ENCODE results near the gene EDC4.

EDC4 gene

DNA sequence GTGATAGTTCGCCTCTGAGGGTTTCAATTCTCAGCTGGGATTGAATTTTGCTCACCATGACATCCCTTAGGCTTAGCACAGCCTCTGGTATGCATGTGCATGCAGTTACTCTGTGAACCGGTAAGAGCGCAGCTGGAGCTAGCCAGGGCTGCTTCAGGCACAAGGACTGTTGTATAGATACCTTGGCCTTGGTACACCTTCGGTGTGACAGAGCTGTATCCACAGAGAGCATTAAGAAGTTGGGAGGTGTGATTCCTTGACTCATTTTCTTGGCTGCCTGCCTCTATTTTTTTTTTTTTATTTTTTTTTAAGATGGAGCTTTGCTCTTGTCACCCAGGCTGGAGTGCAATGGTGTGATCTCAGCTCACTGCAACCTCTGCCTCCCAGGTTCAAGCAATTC lies 28.4 kb upstream of the EDC4 start:
- no peak for TF ChIP-seq ZFX (IDR thresholded peaks at IDR 0.05)
- TF ChIP-seq, protein P1, sequence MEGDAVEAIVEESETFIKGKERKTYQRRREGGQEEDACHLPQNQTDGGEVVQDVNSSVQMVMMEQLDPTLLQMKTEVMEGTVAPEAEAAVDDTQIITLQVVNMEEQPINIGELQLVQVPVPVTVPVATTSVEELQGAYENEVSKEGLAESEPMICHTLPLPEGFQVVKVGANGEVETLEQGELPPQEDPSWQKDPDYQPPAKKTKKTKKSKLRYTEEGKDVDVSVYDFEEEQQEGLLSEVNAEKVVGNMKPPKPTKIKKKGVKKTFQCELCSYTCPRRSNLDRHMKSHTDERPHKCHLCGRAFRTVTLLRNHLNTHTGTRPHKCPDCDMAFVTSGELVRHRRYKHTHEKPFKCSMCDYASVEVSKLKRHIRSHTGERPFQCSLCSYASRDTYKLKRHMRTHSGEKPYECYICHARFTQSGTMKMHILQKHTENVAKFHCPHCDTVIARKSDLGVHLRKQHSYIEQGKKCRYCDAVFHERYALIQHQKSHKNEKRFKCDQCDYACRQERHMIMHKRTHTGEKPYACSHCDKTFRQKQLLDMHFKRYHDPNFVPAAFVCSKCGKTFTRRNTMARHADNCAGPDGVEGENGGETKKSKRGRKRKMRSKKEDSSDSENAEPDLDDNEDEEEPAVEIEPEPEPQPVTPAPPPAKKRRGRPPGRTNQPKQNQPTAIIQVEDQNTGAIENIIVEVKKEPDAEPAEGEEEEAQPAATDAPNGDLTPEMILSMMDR (conservative IDR thresholded peaks at IDR 0.05), result no peak
- H3K27ac ChIP-seq, result no peak overlapping the region

DNA sequence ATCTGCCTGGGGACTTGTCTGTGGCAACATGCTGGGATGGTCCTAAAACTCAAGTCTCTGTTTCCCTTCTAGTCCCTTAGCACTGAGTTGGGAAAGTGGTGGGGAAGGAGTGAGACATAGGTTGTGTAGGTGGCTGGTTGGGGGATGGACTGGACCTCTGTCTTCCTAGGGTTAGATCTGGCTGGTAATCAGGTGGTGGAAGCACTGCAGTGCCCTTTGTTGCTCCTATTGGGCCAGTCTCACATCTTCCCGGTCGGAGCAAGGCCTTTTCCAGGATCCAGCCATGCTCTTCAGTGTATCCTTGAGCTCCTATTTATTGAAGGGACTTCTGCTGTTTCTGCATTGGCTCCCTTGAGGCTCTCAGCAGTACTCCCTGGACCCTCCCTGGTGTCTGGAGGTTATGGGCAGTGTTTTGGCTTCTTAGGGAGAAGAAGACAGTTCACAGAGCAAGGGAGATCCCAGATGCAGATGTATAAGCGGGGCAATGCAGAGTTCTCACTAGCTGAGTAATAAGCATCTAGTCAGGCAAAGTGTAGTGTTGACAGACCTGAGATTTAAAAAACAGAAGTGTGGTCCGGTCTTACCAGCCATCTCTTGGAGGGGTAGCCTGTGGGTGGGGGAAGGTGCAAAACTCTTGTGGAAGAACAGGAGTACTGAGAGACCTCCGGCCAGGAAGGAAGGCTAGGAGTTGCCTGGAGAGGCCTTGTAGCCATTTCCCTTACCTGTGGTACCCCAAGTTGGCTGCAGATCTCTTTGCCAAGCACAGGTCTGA lies 27.4 kb upstream of the EDC4 start:
- TF ChIP-seq, protein P1 (conservative IDR thresholded peaks at IDR 0.05), result no peak
- TF ChIP-seq ZFX (IDR thresholded peaks at IDR 0.05), result no peak
- H3K27ac ChIP-seq, result peak overlapping the region; percentile 95

GRCh38 chr16:67846063-67846319 lies 26.9 kb upstream of the EDC4 start:
- H3K27ac ChIP-seq, result peak overlapping the region; percentile 95
- TF ChIP-seq, protein P1 (conservative IDR thresholded peaks at IDR 0.05), result no peak

GRCh38 chr16:67846320-67847063 lies 26.4 kb upstream of the EDC4 start, which contains the start of gene NUTF2:
Gene NUTF2 (plus strand): TSS chr16:67846933. CDS start chr16:67865131, 18,198 bp downstream.
- no peak for TF ChIP-seq ZFX (IDR thresholded peaks at IDR 0.05)
- TF ChIP-seq, protein P1 (conservative IDR thresholded peaks at IDR 0.05), result no peak
- peak within 1 kb of the TSS; percentile 95 for H3K27ac ChIP-seq

- H3K27ac ChIP-seq, result peak within 1 kb of the TSS; percentile 95
- TF ChIP-seq, protein P1 (conservative IDR thresholded peaks at IDR 0.05), result no peak
- peak; percentile 64 for TF ChIP-seq ZFX (IDR thresholded peaks at IDR 0.05)
Observed at GRCh38 chr16:67847064-67847861, 25.6 kb upstream of the EDC4 start, which contains the start of gene CENPT. Gene CENPT (minus strand): TSS chr16:67847693. CDS start chr16:67833859, 13,834 bp downstream.

- peak overlapping the region; percentile 95 for H3K27ac ChIP-seq
- no peak for TF ChIP-seq ZFX (IDR thresholded peaks at IDR 0.05)
- TF ChIP-seq, protein P1 (conservative IDR thresholded peaks at IDR 0.05), result no peak
Observed at GRCh38 chr16:67848118-67848517, 24.7 kb upstream of the EDC4 start.

Measured in C4-2B (cell line).